Ascending aorta (tissue), 2 donors: Measurements from ENCODE around the gene PTPRN2. TPM values are rescaled to one million over a fixed set of nuclear protein-coding genes. Genes with fewer than 3 reads are reported as not detected.

Experiments used
- DNase-seq, 2 donors: peaks; one replicate each; pipeline ENCODE4 v3.0.0-alpha.2; 2019; ENCODE audit warnings: low spot score in 2 of 2
- H3K27ac ChIP-seq, 2 donors: fragments of 200-600 bp; sonication (generic); one replicate each; pipeline ENCODE4 v1.5.1; 2016 to 2017; ENCODE audit warnings: mild to moderate bottlenecking in 1 of 2
- H3K27me3 ChIP-seq: fragments of 200-600 bp; sonication (generic); one replicate; pipeline ENCODE4 v1.5.1; 2017
- H3K36me3 ChIP-seq, 2 donors: fragments of 200-600 bp; sonication (generic); one replicate each; pipeline ENCODE4 v1.5.1; 2016
- H3K4me1 ChIP-seq, 2 donors: fragments of 200-600 bp; sonication (generic); one replicate each; pipeline ENCODE4 v1.5.1; 2016 to 2017; ENCODE audit warnings: mild to moderate bottlenecking in 1 of 2
- H3K4me3 ChIP-seq, 2 donors: fragments of 200-600 bp; sonication (generic); one replicate each; pipeline ENCODE4 v1.5.1; 2016 to 2017; ENCODE audit warnings: mild to moderate bottlenecking in 1 of 2
- H3K9me3 ChIP-seq, 2 donors: fragments of 200-600 bp; sonication (generic); one replicate each; pipeline ENCODE4 v1.5.1; 2016
- CTCF ChIP-seq, 3 experiments: fragments of 200-600 bp in 2 of 3; fragments of 450-650 bp in 1 of 3; sonication (generic) in 2 of 3; IDR thresholded peaks; one replicate each; pipeline ENCODE4 v1.5.1; 2016 to 2019; ENCODE audit warnings: antibody characterized with exemption in 3 of 3, mild to moderate bottlenecking in 1 of 3, moderate library complexity in 1 of 3
- intact Hi-C: fragments of 100-400 bp; cut with DNase I; formaldehyde crosslinking; loops from one replicate; pipeline ENCODE4 v1.15.1; 2023
- total RNA-seq: library from RNA; depleted of rRNA; stranded (reverse); fragments of >200 nt; gene quantifications from one replicate; pipeline ENCODE4 v1.1.0, GENCODE V29; 2016

PTPRN2 gene
- total RNA-seq, 1 donor from 2014 or later: 7.3 TPM

GRCh38 chr7:158590181-158590530 is 2.5 kb upstream of the PTPRN2 start:
- no peak for TF ChIP-seq CTCF (IDR thresholded peaks at IDR 0.05)

GRCh38 chr7:158589653-158590052 is 2.0 kb upstream of the PTPRN2 start:
- no peak overlapping the region for H3K27ac ChIP-seq
- no peak for TF ChIP-seq CTCF (IDR thresholded peaks at IDR 0.05)
- peaks cover 10 to 13% of the 10 kb centered on the region in 2 donors for H3K4me1 ChIP-seq
- H3K36me3 ChIP-seq: no peaks in the 10 kb centered on the region
- intact Hi-C loops: no loop called here
- H3K4me3 ChIP-seq: no peak overlapping the region
- peaks cover 0 to 9% of the 10 kb centered on the region in 2 donors for H3K9me3 ChIP-seq
- H3K27me3 ChIP-seq: no peaks in the 10 kb centered on the region
- no peak for DNase-seq

More at GRCh38 chr7:158590181-158590530, 2.5 kb upstream of the PTPRN2 start:
- no peak overlapping the region for H3K27ac ChIP-seq
- no peaks in the 10 kb centered on the region for H3K27me3 ChIP-seq
- intact Hi-C loops: no loop called here
- H3K4me1 ChIP-seq: peaks cover 10 to 13% of the 10 kb centered on the region in 2 donors
- peaks cover 0 to 9% of the 10 kb centered on the region in 2 donors for H3K9me3 ChIP-seq
- no peak overlapping the region for H3K4me3 ChIP-seq
- H3K36me3 ChIP-seq: no peaks in the 10 kb centered on the region
- no peak for DNase-seq

- intact Hi-C loops: no loop called here
- no peaks in the 10 kb centered on the region for H3K36me3 ChIP-seq
- no peak for DNase-seq
Observed at GRCh38 chr7:158588878-158589442, 1.3 kb upstream of the PTPRN2 start.

GRCh38 chr7:158588085-158588877 is 658 bp upstream of the PTPRN2 start:
- Histone ChIP-seq H3K27ac (no peak overlapping the region), H3K4me3 (peak overlapping the region; percentile 51 to 74)
- intact Hi-C loops: no loop called here

More at GRCh38 chr7:158588878-158589442, 1.3 kb upstream of the PTPRN2 start:
- no peak for TF ChIP-seq CTCF (IDR thresholded peaks at IDR 0.05)
- peaks cover 0 to 9% of the 10 kb centered on the region in 2 donors for H3K9me3 ChIP-seq
- H3K27me3 ChIP-seq: no peaks in the 10 kb centered on the region
- no peak overlapping the region for H3K4me3 ChIP-seq
- no peak overlapping the region for H3K27ac ChIP-seq
- H3K4me1 ChIP-seq: peaks cover 10 to 13% of the 10 kb centered on the region in 2 donors

GRCh38 chr7:158586499-158587161 is 993 bp downstream of the PTPRN2 start:
- intact Hi-C loops: no loop called here
- Histone ChIP-seq H3K27ac (no peak overlapping the region), H3K36me3 (no peaks in the 10 kb centered on the region), H3K4me3 (peak overlapping the region; percentile 39 to 71), H3K27me3 (no peaks in the 10 kb centered on the region), H3K9me3 (no peaks in the 10 kb centered on the region), H3K4me1 (peaks cover 10 to 13% of the 10 kb centered on the region in 2 donors)
- no peak for DNase-seq
- no peak for TF ChIP-seq CTCF (IDR thresholded peaks at IDR 0.05)

More at GRCh38 chr7:158588085-158588877, 658 bp upstream of the PTPRN2 start:
- DNase-seq: no peak
- TF ChIP-seq CTCF (IDR thresholded peaks at IDR 0.05): no peak
- H3K36me3 ChIP-seq: no peaks in the 10 kb centered on the region
- H3K27me3 ChIP-seq: no peaks in the 10 kb centered on the region
- H3K4me1 ChIP-seq: peaks cover 10 to 13% of the 10 kb centered on the region in 2 donors
- peaks cover 0 to 8% of the 10 kb centered on the region in 2 donors for H3K9me3 ChIP-seq
